Activated CD8-positive, alpha-beta memory T cell treated with anti-CD3 and anti-CD28 coated beads, Interleukin-2, amount 50 U/mL, for 4 hours (primary cell): Measurements from ENCODE around the gene BEX4.

Source experiments
- DNase-seq: peaks from one replicate; pipeline ENCODE4 v3.0.0-alpha.2; 2020

BEX4 gene

DNA sequence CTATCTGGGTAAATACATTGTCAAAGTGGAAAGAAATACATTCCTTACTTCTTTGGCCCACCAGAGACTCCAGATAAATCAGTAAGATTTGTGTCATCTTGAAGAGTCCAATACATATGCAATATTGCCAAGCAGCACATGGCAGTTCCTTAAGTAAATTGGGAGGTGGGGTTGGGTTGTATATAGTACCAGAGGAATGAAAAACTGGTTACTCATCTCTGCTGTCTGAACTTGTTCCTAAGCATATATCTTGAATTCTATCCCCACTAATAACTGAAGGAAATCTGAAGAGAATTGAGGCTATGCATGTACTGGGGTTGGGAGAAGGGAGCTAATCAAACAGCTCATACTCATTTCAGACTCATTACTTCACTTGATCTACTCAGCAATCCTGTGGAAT, 25.2 kb downstream of the BEX4 start:
- DNase-seq, result no peak

DNA sequence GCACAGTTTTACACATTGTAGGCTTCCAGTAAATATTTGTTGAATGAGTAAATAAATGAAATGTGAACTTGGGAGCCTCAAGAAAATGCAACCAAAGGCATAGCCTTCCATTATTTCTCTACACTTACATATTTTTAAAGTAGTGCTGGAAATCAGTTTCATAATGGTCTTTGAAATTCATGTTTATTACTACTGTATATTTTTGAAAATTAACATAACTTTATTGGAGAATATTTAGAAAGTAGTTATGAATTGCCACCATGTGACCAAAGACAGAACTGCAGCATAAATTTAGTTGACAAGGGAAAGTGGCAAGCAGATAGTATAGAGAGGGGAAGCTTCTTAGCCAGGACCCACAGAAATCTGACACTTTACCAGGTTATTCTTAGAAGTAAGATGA, 33.6 kb downstream of the BEX4 start:
- DNase-seq, result no peak

DNA sequence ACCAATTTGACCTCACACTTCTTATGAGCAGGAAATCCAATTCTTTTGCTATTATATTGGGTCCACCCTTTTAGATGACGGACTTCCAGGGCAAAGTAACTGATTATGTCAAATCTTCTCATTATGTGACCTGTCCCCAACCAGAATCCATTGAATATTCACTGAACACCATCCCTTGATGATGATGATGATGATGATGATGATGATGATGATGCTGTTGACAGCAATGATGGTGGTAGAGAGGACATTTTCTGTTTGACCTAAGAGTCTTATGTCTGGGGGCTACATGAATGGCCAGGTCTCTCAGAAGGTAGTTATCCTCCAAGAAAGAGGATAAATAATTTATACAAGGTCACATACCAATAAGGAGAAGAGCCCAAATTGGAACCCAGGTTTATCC, 34.9 kb downstream of the BEX4 start:
- DNase-seq, result no peak

DNA sequence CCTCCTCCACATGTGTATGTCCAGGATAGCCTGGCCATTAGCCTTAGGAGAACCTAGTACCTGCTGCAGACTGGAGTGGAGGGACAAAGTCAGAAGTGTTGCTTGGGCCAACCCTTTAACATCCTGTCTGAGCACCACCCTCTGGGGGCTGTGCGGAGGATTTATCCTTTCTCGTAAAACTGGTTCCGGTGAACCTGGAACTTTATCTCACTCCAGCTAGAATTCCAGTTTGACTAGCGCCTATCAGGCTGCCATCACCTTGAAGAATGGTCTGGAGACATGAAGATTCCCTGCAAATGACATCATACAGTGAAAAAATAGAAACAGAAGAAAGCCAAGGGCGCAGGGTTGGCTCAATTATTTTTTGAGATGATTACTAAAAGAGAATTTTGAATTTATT, 36.1 kb downstream of the BEX4 start:
- no peak for DNase-seq

DNA sequence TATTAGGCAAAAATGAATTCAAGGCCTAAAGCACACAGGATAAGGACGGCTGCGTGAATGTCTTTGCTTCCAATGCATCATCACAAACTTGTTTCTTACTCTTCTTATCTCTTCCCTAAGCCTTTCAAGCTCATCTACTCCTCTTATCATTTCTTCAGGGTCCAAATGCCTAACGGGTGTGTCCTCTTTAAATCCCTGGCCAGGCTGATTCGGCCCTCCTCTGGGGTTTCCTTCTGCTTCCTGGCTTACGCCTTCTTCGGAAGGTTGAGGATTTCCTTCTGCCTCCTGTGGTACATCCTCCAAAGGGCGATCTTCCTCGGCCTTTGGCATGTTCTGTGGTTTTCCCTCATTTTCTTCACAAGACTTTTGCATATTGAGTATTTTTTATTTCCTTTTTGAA, 38.7 kb downstream of the BEX4 start:
- no peak for DNase-seq

DNA sequence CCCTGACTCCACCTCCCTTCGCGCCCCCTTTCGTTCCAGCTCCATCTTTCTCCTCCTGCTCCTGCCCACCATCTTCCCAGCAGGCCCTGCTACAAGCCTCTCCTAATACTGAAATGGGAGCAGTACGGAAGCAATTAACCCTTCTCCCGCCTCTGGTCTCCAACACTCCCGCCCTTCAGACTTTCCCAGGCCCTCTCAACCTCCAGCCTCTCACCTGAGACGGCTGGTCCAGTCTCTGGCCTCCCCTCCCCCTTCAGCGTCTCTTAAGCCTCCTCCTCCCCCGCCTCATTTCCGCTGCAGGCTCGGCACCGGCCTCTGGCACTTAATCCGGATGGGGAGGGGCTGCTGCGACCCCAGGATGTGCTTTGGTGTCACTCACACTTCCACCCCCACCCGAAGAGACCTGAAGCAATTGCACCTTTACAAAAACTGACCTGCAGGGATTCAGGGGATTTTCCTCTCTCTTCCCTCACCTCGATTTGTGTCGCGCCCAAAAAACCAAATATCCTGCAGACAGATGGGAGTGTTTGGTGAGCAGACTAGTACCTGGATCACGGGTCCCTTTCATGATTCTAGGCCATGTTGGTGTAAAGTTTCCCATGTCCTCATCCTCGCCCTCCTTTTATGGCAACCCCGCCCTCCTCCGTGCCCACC, 39.4 kb downstream of the BEX4 start:
- no peak for DNase-seq

DNA sequence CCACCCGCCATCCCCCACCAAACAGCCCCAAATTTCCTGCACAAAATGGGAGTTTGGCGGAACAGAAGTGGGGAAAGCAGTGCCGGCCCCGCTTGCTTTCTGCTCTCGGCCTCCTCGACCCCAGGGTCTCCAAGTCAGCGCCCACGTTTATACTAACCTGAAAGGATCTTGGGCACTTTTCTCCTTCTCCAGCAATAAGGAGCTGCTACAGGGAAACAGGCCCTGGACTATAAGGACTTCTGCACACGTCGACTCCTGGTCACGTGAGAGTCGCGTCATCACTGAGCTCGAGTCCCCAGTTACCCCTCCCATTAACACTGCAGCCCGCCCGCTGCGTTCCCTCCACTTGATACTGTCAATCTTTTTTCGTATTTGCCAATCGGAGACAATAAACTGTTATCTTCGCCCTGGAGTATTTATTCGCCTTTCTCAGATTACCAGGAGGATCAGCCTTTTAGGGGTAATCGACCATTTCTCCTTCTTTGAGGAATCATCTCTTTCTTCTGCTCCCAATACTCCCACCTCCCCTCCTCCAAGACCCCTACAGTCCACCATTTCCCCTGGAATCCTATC, 40.1 kb downstream of the BEX4 start, which contains the start of gene TCEAL8:
Gene TCEAL8 (minus strand): TSS at position 235 of the 573 bp plus-strand sequence. CDS start 1,176 bp downstream, outside the sequence.
- DNase-seq, result peak; percentile 58

DNA sequence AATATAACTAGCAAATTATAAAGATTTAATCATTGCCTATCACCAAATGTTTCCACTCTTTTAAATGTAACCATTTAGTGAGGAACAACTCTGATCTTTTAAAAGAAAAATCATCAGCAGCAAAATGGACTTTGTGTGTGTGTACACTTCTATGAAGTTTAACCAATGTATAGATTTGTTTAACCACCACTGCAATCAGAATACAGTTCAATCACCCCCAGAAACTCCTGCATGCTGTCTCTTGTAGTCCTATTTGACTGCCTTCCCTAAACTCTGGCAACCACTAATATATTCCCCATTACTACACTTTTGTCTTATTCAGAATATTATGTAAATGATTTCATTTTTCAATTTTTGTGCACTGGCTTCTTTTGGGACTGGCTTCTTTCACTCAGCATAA, 41.7 kb downstream of the BEX4 start:
- DNase-seq, result no peak

DNA sequence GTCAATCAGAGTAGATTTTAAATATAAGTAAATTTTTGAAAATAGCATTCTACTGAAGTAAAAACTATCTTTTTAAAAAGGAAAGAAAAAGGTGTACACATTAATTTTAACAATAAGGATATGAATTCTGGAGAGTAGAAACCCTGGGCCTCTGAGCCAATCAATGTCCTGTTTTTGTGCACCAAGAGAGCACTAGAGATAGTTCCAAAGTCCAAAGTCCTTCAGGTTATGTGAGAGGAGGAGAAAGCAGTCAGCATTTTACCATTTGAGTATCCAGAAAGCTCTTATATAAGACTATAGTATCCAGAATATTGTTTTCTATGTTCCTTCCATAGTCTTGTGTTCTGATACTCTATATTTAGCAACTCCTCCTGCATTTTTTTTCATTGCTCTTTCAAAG, 43.4 kb downstream of the BEX4 start:
- no peak for DNase-seq
